Effector CD4-positive, alpha-beta T cell (primary cell): ENCODE measurements around the gene GPC6.

ENCODE experiments used
- DNase-seq: peaks from one replicate; pipeline ENCODE4 v3.0.0-alpha.2; 2020

Gene GPC6

GRCh38 chr13:93624311-93624777, 397.7 kb downstream of the GPC6 start:
- no peak for DNase-seq

GRCh38 chr13:93625536-93625935, 398.9 kb downstream of the GPC6 start:
- DNase-seq: no peak

- no peak for DNase-seq
Measured at GRCh38 chr13:93628136-93628797, 401.7 kb downstream of the GPC6 start.

GRCh38 chr13:93635616-93636032, 409.0 kb downstream of the GPC6 start:
- DNase-seq: no peak

GRCh38 chr13:93637852-93638251, 411.2 kb downstream of the GPC6 start:
- DNase-seq: no peak

- no peak for DNase-seq
Measured at GRCh38 chr13:93640452-93640851, 413.8 kb downstream of the GPC6 start.

- DNase-seq: no peak
Measured at GRCh38 chr13:93646245-93646644, 419.6 kb downstream of the GPC6 start.

GRCh38 chr13:93649496-93649895, 422.9 kb downstream of the GPC6 start:
- DNase-seq: no peak

GRCh38 chr13:93653776-93654175, 427.2 kb downstream of the GPC6 start:
- no peak for DNase-seq

- DNase-seq: no peak
Measured at GRCh38 chr13:93655154-93655553, 428.5 kb downstream of the GPC6 start.

- DNase-seq: no peak
Measured at GRCh38 chr13:93660391-93661063, 433.9 kb downstream of the GPC6 start.

- no peak for DNase-seq
Measured at GRCh38 chr13:93670866-93671265, 444.3 kb downstream of the GPC6 start.

- DNase-seq: no peak
Measured at GRCh38 chr13:93672996-93673395, 446.4 kb downstream of the GPC6 start.

GRCh38 chr13:93673885-93674284, 447.3 kb downstream of the GPC6 start:
- DNase-seq: no peak

GRCh38 chr13:93674337-93674755, 447.7 kb downstream of the GPC6 start:
- DNase-seq: no peak

- DNase-seq: no peak
Measured at GRCh38 chr13:93680329-93680728, 453.7 kb downstream of the GPC6 start.

- DNase-seq: no peak
Measured at GRCh38 chr13:93685900-93686299, 459.3 kb downstream of the GPC6 start.

GRCh38 chr13:93686399-93686798, 459.8 kb downstream of the GPC6 start:
- no peak for DNase-seq

- DNase-seq: no peak
Measured at GRCh38 chr13:93687261-93687660, 460.7 kb downstream of the GPC6 start.

GRCh38 chr13:93689333-93689732, 462.7 kb downstream of the GPC6 start:
- no peak for DNase-seq

- no peak for DNase-seq
Measured at GRCh38 chr13:93690139-93690538, 463.5 kb downstream of the GPC6 start.

- no peak for DNase-seq
Measured at GRCh38 chr13:93698016-93698613, 471.5 kb downstream of the GPC6 start.

- DNase-seq: no peak
Measured at GRCh38 chr13:93700115-93700514, 473.5 kb downstream of the GPC6 start.
